AG08396 (cell line): ENCODE measurements around the gene FTHL17.

Experiments
- DNase-seq: peaks from one replicate; pipeline ENCODE4 v3.0.0; 2012; ENCODE audit warnings: low spot score, mixed read lengths

Gene FTHL17

GRCh38 chrX:31071725-31072124 is at the start of gene FTHL17:
TSS of gene FTHL17 (minus strand) at chrX:31072041. CDS start at chrX:31071953, 88 bp downstream.
- no peak for DNase-seq

GRCh38 chrX:31117266-31117665 is 45.4 kb upstream of the FTHL17 start:
- no peak for DNase-seq

- DNase-seq: no peak
Observed at GRCh38 chrX:31115398-31115797, 43.6 kb upstream of the FTHL17 start.

- no peak for DNase-seq
Observed at GRCh38 chrX:31114858-31115257, 43.0 kb upstream of the FTHL17 start.

- DNase-seq: no peak
Observed at GRCh38 chrX:31112226-31112999, 40.6 kb upstream of the FTHL17 start.

- DNase-seq: no peak
Observed at GRCh38 chrX:31110657-31111056, 38.8 kb upstream of the FTHL17 start.

GRCh38 chrX:31099536-31100090 is 27.8 kb upstream of the FTHL17 start:
- no peak for DNase-seq

GRCh38 chrX:31098079-31098478 is 26.2 kb upstream of the FTHL17 start:
- no peak for DNase-seq

- DNase-seq: no peak
Observed at GRCh38 chrX:31093639-31093975, 21.8 kb upstream of the FTHL17 start.

- DNase-seq: no peak
Observed at GRCh38 chrX:31092970-31093638, 21.3 kb upstream of the FTHL17 start.

GRCh38 chrX:31092476-31092875 is 20.6 kb upstream of the FTHL17 start:
- no peak for DNase-seq

GRCh38 chrX:31091819-31092218 is 20.0 kb upstream of the FTHL17 start:
- no peak for DNase-seq

GRCh38 chrX:31074522-31074921 is 2.7 kb upstream of the FTHL17 start:
- DNase-seq: no peak

GRCh38 chrX:31071262-31071661 is 579 bp downstream of the FTHL17 start:
- no peak for DNase-seq

GRCh38 chrX:31070057-31070468 is 1.8 kb downstream of the FTHL17 start:
- no peak for DNase-seq

- no peak for DNase-seq
Observed at GRCh38 chrX:31063114-31063513, 8.7 kb downstream of the FTHL17 start.

GRCh38 chrX:31061091-31061490 is 10.8 kb downstream of the FTHL17 start:
- DNase-seq: no peak

GRCh38 chrX:31060016-31060415 is 11.8 kb downstream of the FTHL17 start:
- no peak for DNase-seq

- DNase-seq: no peak
Observed at GRCh38 chrX:31058284-31058683, 13.6 kb downstream of the FTHL17 start.

- DNase-seq: no peak
Observed at GRCh38 chrX:31057691-31058090, 14.2 kb downstream of the FTHL17 start.

GRCh38 chrX:31057291-31057690 is 14.6 kb downstream of the FTHL17 start:
- no peak for DNase-seq

- DNase-seq: no peak
Observed at GRCh38 chrX:31053621-31054020, 18.2 kb downstream of the FTHL17 start.

GRCh38 chrX:31039327-31039711 is 32.5 kb downstream of the FTHL17 start:
- no peak for DNase-seq
